HFFc6 (cell line): ENCODE measurements around the gene MARK3. TPM values are rescaled to one million over a fixed set of nuclear protein-coding genes. Genes with fewer than 3 reads are reported as not detected.

Source experiments
- DNase-seq: peaks from one replicate; pipeline ENCODE4 v3.0.0-alpha.2; 2018
- H3K27ac Mint-ChIP-seq: 2 replicates; pipeline ENCODE4 v1.8.0; 2020; ENCODE audit warnings: mild to moderate bottlenecking, mixed read lengths
- H3K27me3 Mint-ChIP-seq: 2 replicates; pipeline ENCODE4 v1.8.0; 2021; ENCODE audit warnings: mild to moderate bottlenecking, moderate library complexity, mixed read lengths; ENCODE audit not compliant: insufficient read depth
- H3K36me3 Mint-ChIP-seq: 2 replicates; pipeline ENCODE4 v1.8.0; 2021; ENCODE audit warnings: low read depth, mixed read lengths
- H3K4me1 Mint-ChIP-seq: 2 replicates; pipeline ENCODE4 v1.8.0; 2020; ENCODE audit warnings: low read depth, mixed read lengths
- H3K4me3 Mint-ChIP-seq: 2 replicates; pipeline ENCODE4 v1.8.0; 2020; ENCODE audit warnings: mild to moderate bottlenecking, moderate library complexity, mixed read lengths
- H3K9me3 Mint-ChIP-seq: 2 replicates; pipeline ENCODE4 v1.8.0; 2020; ENCODE audit warnings: mild to moderate bottlenecking, mixed read lengths
- CTCF ChIP-seq: fragments of 200-600 bp; sonication (generic); IDR thresholded peaks from 2 replicates; pipeline ENCODE4 v1.5.0; 2021; ENCODE audit warnings: antibody characterized with exemption, mild to moderate bottlenecking
- long read RNA-seq: library from polyadenylated mRNA; unstranded; transcript quantifications from one replicate; pipeline ENCODE4 v2.0.0, GENCODE V29; 2019
- total RNA-seq, 6 experiments: library from RNA; stranded (reverse); fragmentation: NEBNext Ultra II Directional; extraction: Animal tissue kit (Norgen Biotek cat#: 25700); gene quantifications; 2 replicates in 1 of 6; 3 replicates in 5 of 6; pipeline ENCODE4 v1.2.3, GENCODE V29; 2021

The MARK3 gene
- total RNA-seq = 10 to 100 TPM; 57.4 to 71.8 (median 65.7) TPM
- long read RNA-seq, partial matches to known transcripts = 10 of 18 reads
- long read RNA-seq, other reads (novel, unspliced or antisense) = 7 of 18 reads

- Mint-ChIP-seq H3K27ac (peak within 1 kb of the TSS; percentile 96), H3K9me3 (no peaks in the 10 kb centered on the region), H3K4me1 (peaks cover 60% of the 10 kb centered on the region), H3K27me3 (no peaks in the 10 kb centered on the region; the same call in none of the 2 replicates), H3K36me3 (peaks cover 21% of the 10 kb centered on the region), H3K4me3 (peak within 1 kb of the TSS; percentile 98)
- TF ChIP-seq CTCF = peak; percentile 65
- peak; percentile 98 for DNase-seq
Measured at GRCh38 chr14:103385152-103385928, at the start of gene MARK3. Gene MARK3, plus strand, starts transcription at chr14:103385415. Its CDS starts 615 bp downstream, at chr14:103386030.

GRCh38 chr14:103336191-103336590, 49.0 kb upstream of the MARK3 start:
- Mint-ChIP-seq H3K27me3 (peaks cover 2% of the 10 kb centered on the region), H3K9me3 (no peaks in the 10 kb centered on the region), H3K4me3 (peak overlapping the region; percentile 96), H3K4me1 (peaks cover 34% of the 10 kb centered on the region), H3K27ac (peak overlapping the region; percentile 95), H3K36me3 (peaks cover 58% of the 10 kb centered on the region)
- no peak for TF ChIP-seq CTCF
- DNase-seq = no peak

GRCh38 chr14:103337794-103338193, 47.4 kb upstream of the MARK3 start:
- Mint-ChIP-seq H3K9me3 (no peaks in the 10 kb centered on the region), H3K27me3 (peaks cover 2% of the 10 kb centered on the region), H3K4me3 (no peak overlapping the region), H3K4me1 (peaks cover 45% of the 10 kb centered on the region), H3K27ac (no peak overlapping the region; the same call in 1 of the 2 replicates), H3K36me3 (peaks cover 73% of the 10 kb centered on the region)
- TF ChIP-seq CTCF = no peak; the same call in 1 of the 2 replicates
- no peak for DNase-seq

- H3K4me3 Mint-ChIP-seq = no peak overlapping the region
- H3K36me3 Mint-ChIP-seq = peaks cover 90% of the 10 kb centered on the region
- TF ChIP-seq CTCF = no peak
- no peaks in the 10 kb centered on the region for H3K27me3 Mint-ChIP-seq
- H3K27ac Mint-ChIP-seq = no peak overlapping the region
- no peaks in the 10 kb centered on the region for H3K9me3 Mint-ChIP-seq
- H3K4me1 Mint-ChIP-seq = peaks cover 49% of the 10 kb centered on the region
- DNase-seq = no peak
Measured at GRCh38 chr14:103339561-103339960, 45.7 kb upstream of the MARK3 start.

- TF ChIP-seq CTCF = no peak
- no peak for DNase-seq
- peaks cover 53% of the 10 kb centered on the region for H3K4me1 Mint-ChIP-seq
- no peaks in the 10 kb centered on the region for H3K9me3 Mint-ChIP-seq
- no peak overlapping the region for H3K4me3 Mint-ChIP-seq
- peaks cover 86% of the 10 kb centered on the region for H3K36me3 Mint-ChIP-seq
- peak overlapping the region; percentile 33 for H3K27ac Mint-ChIP-seq
- H3K27me3 Mint-ChIP-seq = no peaks in the 10 kb centered on the region
Measured at GRCh38 chr14:103340480-103341212, 44.6 kb upstream of the MARK3 start.
